Heart left ventricle (tissue), 16 donors: Measurements from ENCODE around the gene IL1RL1. TPM values are rescaled to one million over a fixed set of nuclear protein-coding genes. Genes with fewer than 3 reads are reported as not detected.

Experiments
- ATAC-seq, 4 donors: fragments of 200-7000 bp; cut with Tn5 transposase; one replicate each; pipeline ENCODE4 v1.9.1; 2020 to 2022; ENCODE audit warnings: moderate library complexity in 4 of 4, mild to moderate bottlenecking in 3 of 4, moderate number of reproducible peaks in 1 of 4
- DNase-seq, 5 donors: peaks; one replicate each; pipeline ENCODE4 v3.0.0-alpha.2; 2020
- H3K27ac ChIP-seq, 12 donors: fragments of 200-600 bp; sonication (generic) in 4 of 12; one replicate each; pipeline versions ENCODE4 v1.5.0 to v1.8.0; 2016 to 2022; ENCODE audit warnings: mild to moderate bottlenecking in 2 of 12
- H3K27me3 ChIP-seq, 9 donors: fragments of 200-600 bp; sonication (generic) in 2 of 9; one replicate each; pipeline versions ENCODE4 v1.5.1 to v1.8.0; 2016 to 2022; ENCODE audit warnings: mild to moderate bottlenecking in 3 of 9
- H3K36me3 ChIP-seq, 9 donors: fragments of 200-600 bp; sonication (generic) in 2 of 9; one replicate each; pipeline versions ENCODE4 v1.5.0 to v1.8.0; 2018 to 2022; ENCODE audit warnings: mild to moderate bottlenecking in 2 of 9
- H3K4me1 ChIP-seq, 12 donors: fragments of 200-600 bp; sonication (generic) in 4 of 12; one replicate each; pipeline versions ENCODE4 v1.5.0 to v1.8.0; 2016 to 2022; ENCODE audit warnings: mild to moderate bottlenecking in 3 of 12
- H3K4me3 ChIP-seq, 12 donors: fragments of 200-600 bp; sonication (generic) in 4 of 12; one replicate each; pipeline versions ENCODE4 v1.5.0 to v1.8.0; 2017 to 2022; ENCODE audit warnings: mild to moderate bottlenecking in 9 of 12, moderate library complexity in 4 of 12
- H3K9me3 ChIP-seq, 12 donors: fragments of 200-600 bp; sonication (generic) in 4 of 12; one replicate each; pipeline versions ENCODE4 v1.5.0 to v1.8.0; 2016 to 2022; ENCODE audit warnings: mild to moderate bottlenecking in 1 of 12
- CTCF ChIP-seq, 12 donors: fragments of 200-600 bp; sonication (generic) in 4 of 12; IDR thresholded peaks; one replicate each; pipeline versions ENCODE4 v1.5.0 to v1.8.0; 2018 to 2022; ENCODE audit warnings: antibody characterized with exemption in 12 of 12, mild to moderate bottlenecking in 5 of 12
- POLR2A ChIP-seq, 2 donors: fragments of 450-650 bp; IDR thresholded peaks; one replicate each; pipeline ENCODE4 v1.6.1; 2017; ENCODE audit warnings: antibody characterized with exemption in 2 of 2, mild to moderate bottlenecking in 2 of 2, moderate library complexity in 2 of 2
- WGBS, 4 donors: extraction: QIAGEN DNeasy Blood & Tissue Kit in 2 of 4; methylation state at CpG; one replicate each; pipeline versions ENCODE4 v1.1.5 to v1.1.7; 2013 to 2018; 5-methylcytosine and 5-hydroxymethylcytosine counted together
- intact Hi-C, 10 donors: fragments of 100-400 bp; cut with DNase I; formaldehyde crosslinking; loops; one replicate each; pipeline versions ENCODE4 v1.11.1 to v1.14.2; 2022
- polyA plus RNA-seq, 2 donors: library from polyadenylated mRNA; stranded (reverse); fragments of 200-250 nt; gene quantifications; one replicate each; pipeline ENCODE4 v1.2.3, GENCODE V29; 2013
- total RNA-seq, 9 donors: library from RNA; depleted of rRNA in 2 of 9; stranded (reverse); fragments of >200 nt in 2 of 9; fragmentation: NEBNext Ultra II Directional in 3 of 9; extraction: Animal tissue kit (Norgen Biotek cat#: 25700) in 3 of 9; gene quantifications; one replicate each; pipeline versions ENCODE4 v1.1.0 to v1.2.4, GENCODE V29; 2016 to 2023
- donor health status: ischemic (EF 13 %, LVEDD 7.1; RV severe dilation, severe dysfunction).
- donor health status: healthy with polysubstance abuse.
- donor health status: DM: no; HTN: yes; CAD: no.
- donor health status: DM: no; HTN: no; CAD: no.
- donor health status: ischemic (EF 25% LVEDD 6.9; RV normal size, moderate dysfunction).
- donor health status: ischemic (EF 25% LVEDD 5.7; RV mildly dilated, moderate dysfunction).
- donor health status: healthy.
- donor health status: DM: yes; HTN: yes; CAD: no.
- donor health status: ischemic (EF 35%, LVEDD 5.7; RV mildly dilated, moderate dysfunction).
- donor health status: nonischemic (EF 11% LVEDD 7.7; RV severe dilation, severe dysfunction).
- donor health status: DM: yes; HTN: yes; CAD: no.
- donor health status: PGD.
- donor health status: ischemic (EF 29% LVEDD 5.4; RV normal size, mild dysfunction).
- donor health status: nonischemic (EF 23%, LVEDD 6.1; RV moderate dilation, normal function).

IL1RL1 gene
- total and polyA plus RNA-seq, 11 donors = 0.25 to 84.9 (median 1.6) TPM

GRCh38 chr2:102376052-102376591 lies 64.8 kb downstream of the IL1RL1 start:
- intact Hi-C loops = no loop called here
- H3K36me3 ChIP-seq = no peaks in the 10 kb centered on the region
- no peak overlapping the region for H3K27ac ChIP-seq
- no peak overlapping the region for H3K4me3 ChIP-seq
- no peaks in the 10 kb centered on the region for H3K9me3 ChIP-seq
- no peaks in the 10 kb centered on the region for H3K27me3 ChIP-seq
- DNase-seq = no peak
- TF ChIP-seq CTCF (IDR thresholded peaks at IDR 0.05) = no peak
- H3K4me1 ChIP-seq = no peaks in the 10 kb centered on the region
- no peak for ATAC-seq
- 76 to 87% (median 78%) methylated on average over 1 of the region's 1 CpG for WGBS, 4 donors

DNA sequence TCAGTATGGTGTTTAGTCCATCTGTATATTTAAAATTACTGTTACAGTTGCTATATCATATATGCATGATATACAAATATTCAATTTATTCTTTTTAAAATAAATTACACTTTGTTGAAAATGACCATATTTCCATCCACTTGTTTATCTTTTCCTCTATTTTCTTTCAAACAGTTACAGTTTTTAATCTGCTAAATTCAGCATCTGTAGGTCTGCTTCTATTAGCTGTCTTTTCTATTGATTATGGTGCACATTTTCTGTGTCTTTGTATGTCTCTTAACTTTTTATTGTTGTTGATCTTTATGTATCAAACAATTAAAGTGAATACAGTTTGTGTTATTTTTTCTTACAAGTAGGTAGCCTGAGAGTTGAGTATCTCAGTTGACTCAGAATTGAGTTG lies 72.4 kb downstream of the IL1RL1 start:
- TF ChIP-seq POLR2A (IDR thresholded peaks at IDR 0.05) (no peak), CTCF (IDR thresholded peaks at IDR 0.05) (no peak)
- ATAC-seq (no peak), DNase-seq (no peak)
- Histone ChIP-seq H3K9me3 (peaks cover 0 to 39% (median 19%) of the 10 kb centered on the region in 12 donors), H3K4me1 (no peaks in the 10 kb centered on the region), H3K27ac (no peak overlapping the region), H3K27me3 (no peaks in the 10 kb centered on the region), H3K4me3 (no peak overlapping the region), H3K36me3 (peaks cover 0 to 29% (median 0%) of the 10 kb centered on the region in 9 donors)
- intact Hi-C loops = no loop called here

DNA sequence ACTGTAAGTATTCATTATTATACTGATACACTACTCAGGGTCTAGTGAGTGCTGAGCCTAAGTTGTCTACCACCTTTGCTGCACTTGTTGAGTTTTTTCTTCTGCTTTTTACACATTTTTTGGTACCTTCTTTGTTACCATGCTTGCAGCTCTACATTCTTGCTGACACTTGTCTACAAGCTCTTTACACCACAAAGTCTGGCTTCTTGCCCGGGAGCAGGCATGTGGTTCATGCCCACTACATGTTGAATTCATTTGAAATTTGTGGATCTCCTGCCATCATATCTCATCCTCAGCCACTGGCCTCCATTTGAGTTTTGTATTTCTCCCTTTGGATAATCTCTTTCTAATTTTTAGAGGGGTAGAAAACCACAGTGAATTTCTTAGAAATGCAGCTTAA lies 74.2 kb downstream of the IL1RL1 start:
- WGBS, 4 donors = 79 to 93% (median 85%) methylated on average over 1 of the region's 1 CpG
- intact Hi-C loops = no loop called here

DNA sequence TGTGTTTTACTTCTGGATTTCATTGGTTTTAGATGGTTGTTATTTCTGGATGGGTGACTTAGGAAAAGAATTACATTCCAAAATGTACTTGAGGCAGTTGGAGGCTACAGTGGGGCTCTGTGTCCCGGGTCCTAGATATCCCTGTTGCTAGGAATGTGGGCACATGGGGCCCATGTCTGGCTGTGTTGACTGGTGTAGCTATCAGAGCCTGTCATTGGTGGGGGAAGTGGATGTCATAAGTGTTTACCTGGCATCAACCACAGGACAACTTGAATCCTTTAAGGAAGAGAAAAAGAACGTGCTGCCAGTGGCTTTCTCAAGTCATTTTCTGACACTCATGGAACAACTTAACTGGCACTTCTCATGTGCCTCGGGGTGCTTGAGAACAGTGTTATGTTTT lies 74.6 kb downstream of the IL1RL1 start:
- H3K27me3 ChIP-seq = no peaks in the 10 kb centered on the region
- TF ChIP-seq POLR2A (IDR thresholded peaks at IDR 0.05) (no peak), CTCF (IDR thresholded peaks at IDR 0.05) (no peak)
- H3K4me1 ChIP-seq = no peaks in the 10 kb centered on the region
- no peak overlapping the region for H3K27ac ChIP-seq
- no peak for DNase-seq
- WGBS, 4 donors = 74 to 96% (median 84%) methylated on average over 3 of the region's 3 CpGs
- ATAC-seq = no peak
- intact Hi-C loops = no loop called here
- H3K4me3 ChIP-seq = no peak overlapping the region
- peaks cover 0 to 39% (median 19%) of the 10 kb centered on the region in 12 donors for H3K9me3 ChIP-seq
- peaks cover 0 to 29% (median 0%) of the 10 kb centered on the region in 9 donors for H3K36me3 ChIP-seq

More for the DNA sequence above, 74.2 kb downstream of the IL1RL1 start:
- H3K27ac ChIP-seq = no peak overlapping the region
- no peaks in the 10 kb centered on the region for H3K4me1 ChIP-seq
- ATAC-seq (no peak), DNase-seq (no peak)
- no peak for TF ChIP-seq POLR2A (IDR thresholded peaks at IDR 0.05)
- no peak for TF ChIP-seq CTCF (IDR thresholded peaks at IDR 0.05)
- no peak overlapping the region for H3K4me3 ChIP-seq
- peaks cover 0 to 39% (median 19%) of the 10 kb centered on the region in 12 donors for H3K9me3 ChIP-seq
- no peaks in the 10 kb centered on the region for H3K27me3 ChIP-seq
- H3K36me3 ChIP-seq = peaks cover 0 to 29% (median 0%) of the 10 kb centered on the region in 9 donors
